ENCODE results near the gene XXYLT1. TPM values are rescaled to one million over a fixed set of nuclear protein-coding genes. Genes with fewer than 3 reads are reported as not detected.
"Not testable (repeated sequence)": the region's sequence is repeated elsewhere in the genome, so short reads cannot be mapped to it uniquely, and the experiment has no call there.

The XXYLT1 gene
- total RNA-seq, 1 donor from 2014 or later, result 2.1 TPM

DNA sequence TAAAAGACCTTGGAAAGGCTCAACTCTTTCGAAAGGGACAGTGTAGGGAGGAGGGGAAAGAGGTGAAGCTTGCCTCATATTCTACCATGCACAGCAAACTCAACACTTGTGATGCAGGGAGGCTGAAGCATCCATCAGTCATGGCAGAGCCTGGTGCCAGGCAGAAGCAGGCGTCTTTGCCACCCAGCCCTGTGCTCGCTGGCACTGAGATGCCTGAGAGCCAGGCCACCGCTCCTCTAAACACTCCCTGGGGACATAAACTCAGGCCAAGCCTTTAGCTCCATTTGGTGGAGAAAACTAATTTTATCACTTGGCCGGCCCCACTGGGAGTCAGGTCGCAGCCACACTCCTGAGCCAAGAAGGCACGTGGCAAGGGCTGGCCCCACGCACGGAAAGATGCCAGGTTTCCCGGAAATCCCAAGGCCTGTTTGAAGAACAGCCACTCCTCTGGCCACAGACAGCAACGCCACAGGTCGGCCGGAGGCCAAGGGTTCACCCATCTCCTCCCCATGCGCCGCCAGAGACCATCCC is 30.7 kb downstream of the XXYLT1 start:
- DNase-seq, result peak; percentile 74
- intact Hi-C loops (cut with micrococcal nuclease), result no loop called here

DNA sequence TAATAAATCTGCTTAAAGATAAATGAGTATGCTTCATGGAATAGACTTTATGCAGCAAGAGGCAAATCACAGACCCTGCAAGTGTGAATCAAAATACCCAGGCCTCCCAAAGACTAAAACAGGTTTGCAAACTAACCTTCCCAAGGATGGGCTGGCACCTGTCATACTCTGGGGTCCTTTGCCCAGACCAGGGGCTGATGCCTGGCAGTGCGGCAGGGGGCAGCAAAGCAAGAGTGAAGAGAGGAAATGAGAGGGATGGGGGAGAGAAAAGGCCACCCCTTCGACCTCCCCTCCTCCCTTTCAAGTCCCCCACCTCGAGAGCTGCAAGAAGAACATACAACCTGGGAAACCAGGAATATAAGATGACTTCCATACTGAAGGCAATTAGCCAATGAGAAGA is 31.8 kb downstream of the XXYLT1 start:
- no peak for ATAC-seq
- DNase-seq, result no peak
- intact Hi-C loops (cut with micrococcal nuclease), result no loop called here

More for the DNA sequence above, 30.7 kb downstream of the XXYLT1 start:
- peak; percentile 82 for ATAC-seq

- intact Hi-C loops (cut with micrococcal nuclease), result no loop called here
- ATAC-seq (peak; percentile 72), DNase-seq (no peak)
These were observed 32.3 kb downstream of the XXYLT1 start for GRCh38 chr3:195238586-195239118.

- intact Hi-C loops (cut with micrococcal nuclease), result no loop called here
- no peak for DNase-seq
- ATAC-seq, result no peak
These were observed 32.8 kb downstream of the XXYLT1 start for GRCh38 chr3:195238081-195238571.

GRCh38 chr3:195236801-195237570 is 34.0 kb downstream of the XXYLT1 start:
- ATAC-seq (no peak), DNase-seq (no peak)
- intact Hi-C loops (cut with micrococcal nuclease), result no loop called here

DNA sequence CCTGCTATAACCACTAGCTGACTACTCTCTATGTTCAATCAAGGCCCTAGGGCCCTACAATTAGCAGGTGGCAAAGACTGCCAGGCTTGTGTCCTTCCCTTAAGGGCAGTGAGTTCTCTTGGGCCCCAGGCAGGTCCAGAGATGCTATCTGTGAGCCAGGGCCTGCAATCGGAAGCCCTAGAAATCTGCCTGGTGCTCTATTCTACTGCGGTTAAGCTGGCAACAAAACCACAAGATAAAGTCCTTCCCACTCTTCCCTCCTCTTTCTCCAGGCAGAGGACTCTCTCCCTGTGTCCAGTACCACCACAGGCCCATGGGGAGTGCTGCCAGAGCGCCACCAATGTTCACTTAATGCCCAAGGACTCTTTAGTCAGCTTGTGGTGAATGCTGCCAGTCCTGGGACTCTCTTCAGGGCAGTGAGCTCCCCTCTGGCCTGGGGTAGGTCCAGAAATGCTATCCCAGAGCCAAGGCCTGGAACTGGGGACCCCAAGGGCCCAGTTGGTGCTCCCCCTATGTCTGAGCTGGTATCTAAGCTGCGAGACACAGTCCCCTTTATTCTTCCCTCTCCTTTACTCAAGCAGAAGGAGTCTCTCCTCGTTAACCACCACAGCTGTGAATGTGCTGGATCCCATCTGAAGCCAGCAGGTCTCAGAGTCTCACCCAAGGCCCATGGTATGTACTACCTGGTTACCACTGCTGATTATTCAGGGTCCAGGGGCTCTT is 34.7 kb downstream of the XXYLT1 start:
- intact Hi-C loops (cut with micrococcal nuclease), result no loop called here
- DNase-seq (no peak), ATAC-seq (no peak)

DNA sequence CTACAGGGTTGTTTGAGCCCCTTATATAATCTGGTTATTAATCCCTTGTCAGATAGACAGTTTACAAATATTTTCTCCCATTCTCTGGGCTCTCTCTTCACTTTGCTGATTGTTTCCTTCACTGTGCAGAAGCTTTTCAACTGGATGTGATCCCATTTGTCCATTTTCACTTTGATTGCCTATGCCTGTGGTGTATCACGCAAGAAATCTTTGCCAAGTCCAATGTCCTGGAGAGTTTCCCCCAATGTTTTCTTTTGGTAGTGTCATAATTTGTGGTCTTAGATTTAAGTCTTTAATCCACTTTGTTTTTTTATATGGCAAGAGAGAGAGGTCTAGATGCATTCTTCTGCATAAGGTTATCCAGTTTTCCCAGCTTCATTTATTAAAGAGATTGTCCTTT is 40.7 kb downstream of the XXYLT1 start:
- no peak for ATAC-seq
- intact Hi-C loops (cut with micrococcal nuclease), result no loop called here
- no peak for DNase-seq

GRCh38 chr3:195228886-195229285 is 42.1 kb downstream of the XXYLT1 start:
- DNase-seq; intact Hi-C loops (cut with micrococcal nuclease); ATAC-seq: not testable (repeated sequence)

DNA sequence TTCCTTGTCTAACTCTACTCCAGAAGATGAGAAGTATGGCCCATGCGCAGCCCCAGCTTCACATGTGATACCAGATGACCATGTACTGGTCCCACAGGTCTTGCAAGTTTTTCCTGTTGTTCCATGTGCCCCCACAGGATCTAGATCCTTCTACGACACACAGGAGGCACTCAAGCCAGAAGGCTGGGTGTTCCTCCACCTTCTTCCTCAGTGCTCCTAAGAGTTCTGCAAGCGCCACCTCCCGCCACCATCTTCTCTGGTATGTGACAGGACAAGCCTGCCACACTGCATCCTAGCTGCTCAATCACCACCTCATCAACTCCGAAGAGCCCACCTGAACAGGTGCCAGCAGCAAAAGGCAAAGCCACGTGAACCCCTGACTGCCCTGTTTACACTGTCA is 43.1 kb downstream of the XXYLT1 start:
- intact Hi-C loops (cut with micrococcal nuclease), result no loop called here
- ATAC-seq, result no peak
- DNase-seq, result no peak

DNA sequence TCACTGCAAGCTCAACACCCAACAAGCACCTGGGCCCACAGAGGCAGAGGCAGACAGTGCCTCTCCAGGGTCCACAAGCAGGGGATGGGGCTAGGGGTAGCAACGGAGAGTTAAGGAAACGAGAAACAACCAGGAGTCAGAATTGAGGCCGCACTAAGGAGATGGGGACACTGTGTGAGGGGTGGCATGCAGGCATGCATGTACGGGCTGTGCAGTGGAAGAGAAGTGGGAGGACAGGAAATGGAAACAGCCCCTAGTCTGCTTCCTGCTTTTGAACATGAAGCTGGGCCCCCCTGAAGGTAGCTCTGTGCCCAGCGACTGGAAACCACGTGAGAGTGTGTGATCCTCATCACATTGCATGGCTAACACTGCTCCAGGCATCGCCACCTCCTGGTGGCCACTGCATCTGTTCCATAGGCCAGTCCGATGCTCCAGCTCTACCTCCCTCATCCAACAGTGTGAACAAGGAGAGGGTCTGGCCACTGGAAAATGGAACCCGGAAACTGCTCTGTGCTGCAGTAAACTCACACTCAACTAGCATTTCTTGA is 44.0 kb downstream of the XXYLT1 start:
- ATAC-seq, result peak; percentile 24
- DNase-seq, result no peak
- intact Hi-C loops (cut with micrococcal nuclease), result no loop called here

DNA sequence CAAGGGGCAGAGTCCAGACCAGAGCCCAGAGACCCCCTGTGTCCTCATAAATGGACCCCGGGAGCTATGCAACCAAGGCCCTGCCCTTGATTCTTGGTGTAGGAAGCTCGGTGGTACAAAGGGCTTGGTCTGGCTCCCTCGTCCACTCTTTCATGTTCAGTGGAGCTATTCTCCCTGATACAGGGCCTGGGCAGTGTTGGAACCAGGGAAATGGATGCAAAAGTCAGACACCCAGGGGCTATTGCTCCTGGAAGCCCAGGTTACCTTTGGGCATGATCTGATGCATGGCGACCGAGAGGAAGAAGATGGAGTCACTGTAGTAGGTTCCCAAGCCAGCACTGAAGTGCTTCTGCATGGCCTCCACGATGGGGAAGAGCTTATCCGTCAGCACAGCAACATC is 44.5 kb downstream of the XXYLT1 start:
- intact Hi-C loops (cut with micrococcal nuclease), result no loop called here
- ATAC-seq (no peak), DNase-seq (no peak)

DNA sequence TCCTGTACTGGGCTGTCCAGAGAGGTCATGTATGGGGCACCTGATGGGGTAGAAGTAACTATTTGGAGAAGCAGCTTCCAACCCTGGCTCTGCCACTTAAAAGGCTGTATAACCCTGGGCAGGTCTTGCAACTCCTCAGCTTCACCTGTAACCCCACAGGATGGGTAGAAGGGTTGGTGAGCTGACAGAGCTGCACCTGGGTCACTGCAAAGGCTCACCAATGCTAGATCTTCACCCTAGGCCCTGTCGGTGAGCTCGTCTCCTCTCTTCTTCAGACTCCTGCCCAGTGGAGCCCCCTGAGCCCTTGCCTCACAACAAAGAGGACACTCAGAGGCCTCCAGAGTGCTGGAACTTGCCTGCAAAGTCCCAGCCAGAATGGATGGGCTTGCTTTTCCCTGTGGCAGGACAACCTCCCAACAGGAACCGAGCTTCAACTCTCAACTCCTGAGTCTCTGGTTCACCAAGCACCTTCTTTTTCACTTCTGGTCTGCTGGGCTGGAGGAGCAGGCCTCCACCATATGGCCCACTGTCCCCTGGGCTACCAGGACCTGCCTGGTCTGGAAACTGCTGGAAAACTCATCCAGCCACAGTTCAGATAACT is 45.9 kb downstream of the XXYLT1 start:
- DNase-seq (no peak), ATAC-seq (no peak)
- intact Hi-C loops (cut with micrococcal nuclease), result no loop called here

DNA sequence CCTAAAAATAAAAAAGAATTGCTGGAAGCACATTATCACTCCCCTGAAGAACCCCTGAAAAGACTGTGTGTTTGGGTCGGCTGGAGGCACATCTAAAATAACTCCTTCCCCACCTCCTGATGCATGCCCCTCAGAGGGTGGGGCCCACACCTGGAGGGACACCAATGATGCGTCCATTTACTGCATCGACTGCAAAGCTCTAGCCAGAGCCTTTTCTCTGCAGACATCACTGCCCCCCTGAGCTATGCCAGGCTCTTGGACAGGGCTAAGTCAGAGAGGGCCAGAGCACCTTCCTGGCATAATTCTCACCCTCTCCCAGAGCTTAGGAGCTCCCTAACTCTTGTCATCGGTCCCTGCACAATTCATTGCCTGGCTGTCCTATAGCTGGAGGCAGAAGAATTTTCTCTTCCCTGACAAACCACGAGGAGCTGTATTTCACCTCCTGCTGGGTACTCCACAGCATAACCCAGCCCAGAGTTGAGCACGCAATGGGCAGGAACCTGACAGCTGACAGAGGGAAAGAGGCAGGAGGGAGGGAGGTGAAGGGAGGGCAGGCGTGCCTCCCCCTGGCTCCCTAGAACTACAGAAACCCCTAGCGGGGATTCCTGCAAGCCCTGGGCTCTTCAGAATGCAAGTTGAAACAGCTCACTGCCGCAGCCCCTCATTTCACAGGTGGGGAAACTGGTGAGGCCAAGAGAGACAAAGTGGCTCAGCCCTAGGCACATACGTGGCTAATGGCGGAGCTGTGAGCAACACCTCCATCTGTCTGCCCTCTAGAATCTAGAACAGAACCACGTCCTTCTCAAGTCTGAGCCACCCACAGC is 46.6 kb downstream of the XXYLT1 start:
- DNase-seq, result no peak
- intact Hi-C loops (cut with micrococcal nuclease), result no loop called here
- no peak for ATAC-seq

DNA sequence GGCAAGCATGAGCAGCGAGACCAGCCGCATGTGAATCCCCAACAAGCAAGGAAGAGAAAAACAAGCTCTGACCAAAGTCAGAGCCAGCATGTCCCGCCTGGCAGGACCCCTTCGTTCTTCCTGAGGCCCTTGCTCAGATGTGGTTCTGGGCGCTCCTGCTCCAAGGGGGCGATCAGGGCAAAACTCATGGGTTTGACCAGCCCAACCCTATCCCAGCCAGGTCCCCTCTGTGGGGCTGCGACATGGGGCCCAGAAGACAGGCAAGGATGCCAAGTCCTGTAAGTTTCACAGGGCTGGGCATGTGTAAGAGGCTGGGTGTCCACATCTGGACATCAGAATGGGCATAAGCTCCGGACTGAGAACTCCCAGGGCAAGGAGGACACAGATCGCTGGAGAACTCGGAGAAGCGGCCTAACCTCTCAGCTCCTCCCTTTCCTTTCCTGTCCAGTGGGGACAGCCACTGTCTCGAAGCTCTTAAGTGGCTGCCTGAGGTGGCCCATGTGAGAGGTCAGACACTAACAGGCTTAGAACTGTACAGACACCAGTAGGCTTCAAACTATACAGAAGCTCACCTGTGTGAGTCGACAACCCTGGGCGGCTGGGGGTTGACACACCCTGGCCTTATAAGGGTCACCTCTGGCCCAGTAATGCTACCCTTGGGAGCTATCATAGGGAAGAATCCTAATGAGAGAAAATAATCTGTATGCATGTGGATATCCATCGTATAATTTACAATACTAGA is 48.9 kb downstream of the XXYLT1 start:
- intact Hi-C loops (cut with micrococcal nuclease), result no loop called here
- DNase-seq (no peak), ATAC-seq (no peak)

GRCh38 chr3:195221015-195221853 is 49.7 kb downstream of the XXYLT1 start:
- intact Hi-C loops (cut with micrococcal nuclease), result no loop called here
- peak; percentile 84 for ATAC-seq
- peak; percentile 48 for DNase-seq

- DNase-seq (no peak), ATAC-seq (no peak)
- intact Hi-C loops (cut with micrococcal nuclease), result no loop called here
These were observed 51.4 kb downstream of the XXYLT1 start for GRCh38 chr3:195219351-195220230.

Data from left ventricle myocardium superior (tissue), 1 donor.